HCT116 (cell line): Measurements from ENCODE around the gene IL6ST. TPM values are rescaled to one million over a fixed set of nuclear protein-coding genes. Genes with fewer than 3 reads are reported as not detected.
"Not testable (repeated sequence)": the region's sequence is repeated elsewhere in the genome, so short reads cannot be mapped to it uniquely, and the experiment has no call there.

ENCODE experiments used
- ATAC-seq: fragments of 200-7000 bp; cut with Tn5 transposase; 2 replicates; pipeline ENCODE4 v1.9.1; 2020; ENCODE audit warnings: mild to moderate bottlenecking, moderate library complexity
- BruUV-seq: library from RNA; stranded (reverse); fragments of 400-500 nt; replicated peaks from 2 replicates; lab custom pipeline; 2021; lab: Mats Ljungman, UMichigan
- CTCF ChIA-PET: fragments of 300-600 bp; sonication (Branson Sonifier 250); formaldehyde crosslinking; loops from one replicate; lab custom pipeline; 2021; ENCODE audit warnings: antibody characterized with exemption; lab: Charles Lee
- POLR2A ChIA-PET: fragments of 300-600, 350-600 bp; sonication (Branson Sonifier 250); formaldehyde crosslinking; loops from one replicate; lab custom pipeline; 2021; ENCODE audit warnings: antibody characterized with exemption; lab: Charles Lee
- RAD21 ChIA-PET, 2 experiments: fragments of 300-600 bp; sonication (Branson Sonifier 250); formaldehyde crosslinking; loops; one replicate each; lab custom pipeline; 2023; ENCODE audit warnings: low total read pairs in 2 of 2; ENCODE audit not compliant: uncharacterized antibody in 2 of 2, unreplicated experiment in 2 of 2, low non-redundant PET in 1 of 2; lab: Charles Lee
- DNase-seq: peaks from one replicate; pipeline ENCODE4 v3.0.0-alpha.2; 2010; ENCODE audit warnings: low read depth, low spot score
- H2AFZ ChIP-seq: fragments of 200-600 bp; shearing (Covaris generic), sonication (generic); 2 replicates; pipeline ENCODE4 v1.6.1; 2017; ENCODE audit warnings: low read depth, mixed run types, mixed read lengths, antibody characterized with exemption, low read length; ENCODE audit not compliant: poor library complexity, severe bottlenecking
- H3K27ac ChIP-seq: 2 replicates; pipeline ENCODE4 v1.5.1; 2012; ENCODE audit warnings: low read depth, low read length
- H3K27me3 ChIP-seq: fragments of 200-600 bp; sonication (generic); 2 replicates; pipeline ENCODE4 v1.6.1; 2016; ENCODE audit warnings: mixed run types, low read length, mixed read lengths; ENCODE audit not compliant: insufficient read depth
- H3K36me3 ChIP-seq, 2 experiments: fragments of 200-500 bp in 1 of 2; fragments of 200-600 bp in 1 of 2; sonication (Bioruptor generic) in 1 of 2; sonication (generic) in 1 of 2; 2 replicates each; pipeline versions ENCODE4 v1.5.1 to v1.6.1; 2014 to 2016; ENCODE audit warnings: low read length in 2 of 2, inconsistent platforms in 1 of 2, mixed read lengths in 1 of 2, mixed run types in 1 of 2; ENCODE audit not compliant: insufficient read depth in 2 of 2, control insufficient read depth in 1 of 2
- H3K4me1 ChIP-seq, 2 experiments: fragments of 200-600 bp in 1 of 2; sonication (generic) in 1 of 2; 2 replicates each; pipeline versions ENCODE4 v1.5.1 to v1.6.1; 2012 to 2017; ENCODE audit warnings: low read length in 2 of 2, inconsistent platforms in 1 of 2, mild to moderate bottlenecking in 1 of 2, mixed read lengths in 1 of 2, mixed run types in 1 of 2, moderate library complexity in 1 of 2; ENCODE audit not compliant: insufficient read depth in 2 of 2, control insufficient read depth in 1 of 2
- H3K4me2 ChIP-seq: fragments of 200-600 bp; sonication (generic); 2 replicates; pipeline ENCODE4 v1.6.1; 2017; ENCODE audit warnings: mixed run types, low read length, mixed read lengths
- H3K4me3 ChIP-seq, 2 experiments: fragments of 200-600 bp in 1 of 2; sonication (generic) in 1 of 2; replicated peaks in 1 of 2; 2 replicates each; pipeline ENCODE4 v1.5.1; 2011 to 2016; ENCODE audit warnings: low read length in 2 of 2, control low read depth in 1 of 2, low read depth in 1 of 2, mild to moderate bottlenecking in 1 of 2, mixed read lengths in 1 of 2, mixed run types in 1 of 2
- H3K79me2 ChIP-seq: fragments of 200-600 bp; sonication (generic); 2 replicates; pipeline ENCODE4 v1.6.1; 2017; ENCODE audit warnings: mild to moderate bottlenecking, mixed run types, low read length, moderate library complexity, mixed read lengths; ENCODE audit not compliant: insufficient read depth
- H3K9ac ChIP-seq: fragments of 200-600 bp; sonication (generic); 2 replicates; pipeline ENCODE4 v1.6.1; 2016; ENCODE audit warnings: low read length, mixed read lengths
- H3K9me2 ChIP-seq: fragments of 200-600 bp; sonication (generic), shearing (Covaris generic); 2 replicates; pipeline ENCODE4 v1.6.1; 2017; ENCODE audit warnings: mixed run types, mild to moderate bottlenecking, moderate library complexity; ENCODE audit not compliant: insufficient read depth
- H3K9me3 ChIP-seq, 2 experiments: fragments of 200-500 bp in 1 of 2; fragments of 200-600 bp in 1 of 2; sonication (Bioruptor generic) in 1 of 2; sonication (generic) in 1 of 2; 2 replicates each; pipeline ENCODE4 v1.6.1; 2014 to 2017; ENCODE audit warnings: low read length in 2 of 2, mixed read lengths in 2 of 2, inconsistent platforms in 1 of 2, low read depth in 1 of 2, mild to moderate bottlenecking in 1 of 2, mixed run types in 1 of 2, moderate library complexity in 1 of 2; ENCODE audit not compliant: control insufficient read depth in 1 of 2, insufficient read depth in 1 of 2
- H4K20me1 ChIP-seq: fragments of 200-600 bp; sonication (generic), shearing (Covaris generic); 2 replicates; pipeline ENCODE4 v1.6.1; 2017; ENCODE audit warnings: mixed run types, mild to moderate bottlenecking, moderate library complexity; ENCODE audit not compliant: insufficient read depth
- CEBPB ChIP-seq: IDR thresholded peaks from 2 replicates; pipeline ENCODE4 v1.6.1; 2012; ENCODE audit warnings: low read depth
- ELF1 ChIP-seq: IDR thresholded peaks from 2 replicates; pipeline ENCODE4 v1.6.1; 2012; ENCODE audit warnings: low read depth, borderline replicate concordance
- EZH2 ChIP-seq: fragments of 200-600 bp; sonication (generic); IDR thresholded peaks from 2 replicates; pipeline ENCODE4 v1.6.1; 2017; ENCODE audit warnings: antibody characterized with exemption, mixed run types
- FOSL1 ChIP-seq: IDR thresholded peaks from 2 replicates; pipeline ENCODE4 v1.6.1; 2012; ENCODE audit warnings: low read depth
- RAD21 ChIP-seq: IDR thresholded peaks from 2 replicates; pipeline ENCODE4 v1.6.1; 2012; ENCODE audit warnings: low read depth, mild to moderate bottlenecking
- REST ChIP-seq: IDR thresholded peaks from 2 replicates; pipeline ENCODE4 v1.6.1; 2012; ENCODE audit warnings: low read depth
- SIN3A ChIP-seq: IDR thresholded peaks from 2 replicates; pipeline ENCODE4 v1.6.1; 2012; ENCODE audit warnings: low read depth
- TCF7L2 ChIP-seq: IDR thresholded peaks from 2 replicates; pipeline ENCODE4 v1.7.0; 2011; ENCODE audit warnings: borderline replicate concordance, inconsistent platforms; ENCODE audit not compliant: insufficient read depth, insufficient read length; ENCODE audit errors: extremely low read depth
- YY1 ChIP-seq: IDR thresholded peaks from 2 replicates; pipeline ENCODE4 v1.6.1; 2011; ENCODE audit warnings: low read length, low read depth, moderate library complexity, mild to moderate bottlenecking; ENCODE audit not compliant: insufficient replicate concordance; ENCODE audit errors: extremely low read depth
- ZFX ChIP-seq: fragments of 450-650 bp; IDR thresholded peaks from 2 replicates; pipeline ENCODE4 v1.6.1; 2017
- ZNF274 ChIP-seq: fragments of 200-500 bp; sonication (Bioruptor generic); IDR thresholded peaks from 2 replicates; pipeline ENCODE4 v1.6.1; 2014; ENCODE audit warnings: mild to moderate bottlenecking, low read depth, low read length, inconsistent platforms
- intact Hi-C: fragments of 100-400 bp; cut with micrococcal nuclease; formaldehyde crosslinking; loops from 2 replicates; pipeline ENCODE4 v1.10.0; 2022
- total RNA-seq: library from RNA; stranded (reverse); gene quantifications from one replicate; pipeline ENCODE4 v1.2.1, GENCODE V29; 2021; ENCODE audit not compliant: unreplicated experiment

IL6ST gene
- total RNA-seq, 1 experiment from 2014 or later = 26.5 TPM

DNA sequence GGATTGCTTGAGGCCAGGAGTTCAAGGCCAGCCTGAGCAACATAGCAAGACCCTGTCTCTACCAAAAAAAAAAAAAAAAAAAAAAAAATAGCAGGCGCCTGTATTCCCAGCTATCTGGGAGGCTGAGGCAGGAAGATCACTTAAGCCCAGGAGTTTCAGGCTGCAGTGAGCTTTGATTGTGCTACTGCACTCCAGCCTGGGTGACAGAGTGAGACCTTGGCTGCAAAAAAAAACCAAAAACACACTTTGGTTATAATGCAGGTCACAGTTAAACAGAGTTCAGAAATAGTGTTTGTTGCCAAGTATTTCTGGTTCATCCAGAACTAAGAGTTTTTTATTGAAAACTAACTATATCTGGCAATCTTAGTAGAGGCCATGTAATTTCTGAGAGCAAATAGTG, 24.1 kb upstream of the IL6ST start:
- RAD21 ChIA-PET = interaction anchor here in 1 of 2 experiments (0.7 kb wide), 1 partner anchor 130 kb away, joined by 3 read pairs; no protein-coding TSS in a partner anchor
- TF ChIP-seq RAD21 (no peak), REST (no peak), ELF1 (no peak), SIN3A (no peak), FOSL1 (no peak), YY1 (no peak), ZNF274 (no peak), ZFX (no peak), CEBPB (no peak), EZH2 (no peak), TCF7L2 (no peak)

GRCh38 chr5:56014701-56015100, 19.9 kb upstream of the IL6ST start:
- CTCF ChIA-PET, H3K9ac ChIP-seq, H4K20me1 ChIP-seq, H3K27ac ChIP-seq, H3K36me3 ChIP-seq, H3K4me2 ChIP-seq, H3K27me3 ChIP-seq, BruUV-seq, H3K4me1 ChIP-seq, H3K9me2 ChIP-seq, POLR2A ChIA-PET, DNase-seq, H3K4me3 ChIP-seq, H3K79me2 ChIP-seq, H2AFZ ChIP-seq, ATAC-seq, intact Hi-C loops, RAD21 ChIA-PET, H3K9me3 ChIP-seq: not testable (repeated sequence)

More for the DNA sequence above, 24.1 kb upstream of the IL6ST start:
- Histone ChIP-seq H3K27me3 (no peaks in the 10 kb centered on the region), H3K4me3 (no peak overlapping the region), H3K4me2 (no peak overlapping the region), H3K27ac (no peak overlapping the region), H3K9me3 (no peaks in the 10 kb centered on the region), H3K36me3 (no peaks in the 10 kb centered on the region), H3K9ac (no peak overlapping the region), H3K79me2 (no peaks in the 10 kb centered on the region), H4K20me1 (no peaks in the 10 kb centered on the region), H3K9me2 (no peaks in the 10 kb centered on the region), H3K4me1 (no peaks in the 10 kb centered on the region), H2AFZ (no peak overlapping the region)
- intact Hi-C loops = no loop called here
- ChIA-PET POLR2A (no interaction called here), CTCF (no interaction called here)
- ATAC-seq (no peak), DNase-seq (no peak)
- BruUV-seq = no TSS peak

GRCh38 chr5:56013939-56014338, 19.2 kb upstream of the IL6ST start:
- intact Hi-C loops, H3K9ac ChIP-seq: not testable (repeated sequence)

More at GRCh38 chr5:56013939-56014338, 19.2 kb upstream of the IL6ST start:
- H3K4me1 ChIP-seq, H4K20me1 ChIP-seq, ATAC-seq, H2AFZ ChIP-seq, H3K27ac ChIP-seq, H3K36me3 ChIP-seq, H3K79me2 ChIP-seq, RAD21 ChIA-PET, H3K9me3 ChIP-seq, BruUV-seq, POLR2A ChIA-PET, H3K9me2 ChIP-seq, H3K27me3 ChIP-seq, H3K4me2 ChIP-seq, CTCF ChIA-PET, DNase-seq, H3K4me3 ChIP-seq: not testable (repeated sequence)
